ENCODE results near the gene KHDC4. TPM values are rescaled to one million over a fixed set of nuclear protein-coding genes. Genes with fewer than 3 reads are reported as not detected.

KHDC4 gene
- total and polyA plus RNA-seq, 2 of the 13 experiments (the other 11 are each of a cell fraction or from before 2014, with no cell fraction given) = 33.5 to 92.0 TPM

- TF ChIP-seq NONO (IDR thresholded peaks at IDR 0.05) (no peak), NONO (CRISPR knock-in tag; conservative IDR thresholded peaks at IDR 0.05) (peak; percentile 94), MED13 (CRISPR knock-in tag; IDR thresholded peaks at IDR 0.05) (no peak; the same call in 1 of the 2 replicates), ZNF724P (CRISPR knock-in tag; IDR thresholded peaks at IDR 0.05; ENCODE audit: borderline replicate concordance) (no peak), SP2 (CRISPR knock-in tag; IDR thresholded peaks at IDR 0.05) (peak; percentile 94), THYN1 (CRISPR knock-in tag; IDR thresholded peaks at IDR 0.05; ENCODE audit: borderline replicate concordance, low read depth) (no peak), TCF7 (IDR thresholded peaks at IDR 0.05; ENCODE audit: low read depth) (no peak), TERF1 (CRISPR knock-in tag; IDR thresholded peaks at IDR 0.05) (no peak), ZBED4 (CRISPR knock-in tag; IDR thresholded peaks at IDR 0.05; ENCODE audit: borderline replicate concordance) (0 out of 2 replicates have a peak, but pooled peaks have one; percentile 40), MIXL1 (CRISPR knock-in tag; IDR thresholded peaks at IDR 0.05) (no peak; the same call in none of the 2 replicates), SMAD1 (CRISPR knock-in tag; IDR thresholded peaks at IDR 0.05; ENCODE audit: borderline replicate concordance, low read depth) (peak; percentile 26; the same call in 1 of the 2 replicates), SALL1 (CRISPR knock-in tag; IDR thresholded peaks at IDR 0.05) (peak; percentile 60), ELF1 (CRISPR knock-in tag; IDR thresholded peaks at IDR 0.05) (peak; percentile 98), ZNF589 (CRISPR knock-in tag; conservative IDR thresholded peaks at IDR 0.05) (peak; percentile 82; the same call in 1 of the 2 replicates), ZNF777 (CRISPR knock-in tag; IDR thresholded peaks at IDR 0.05) (0 out of 2 replicates have a peak, but pooled peaks have one; percentile 28), PITX1 (CRISPR knock-in tag; IDR thresholded peaks at IDR 0.05) (peak; percentile 65; the same call in 1 of the 2 replicates), KLF16 (CRISPR knock-in tag; IDR thresholded peaks at IDR 0.05) (0 out of 4 replicates have a peak, but pooled peaks of 1 of the 2 experiments have one; percentile 48), SSRP1 (CRISPR knock-in tag; IDR thresholded peaks at IDR 0.05) (no peak), TBP (CRISPR knock-in tag; IDR thresholded peaks at IDR 0.05) (no peak), GATAD2A (CRISPR knock-in tag; IDR thresholded peaks at IDR 0.05) (peak; percentile 51; the same call in 1 of the 2 replicates), YY1 (IDR thresholded peaks at IDR 0.05; ENCODE audit: insufficient read depth, insufficient replicate concordance, low read depth, low read length) (peak; percentile 95), DDIT3 (CRISPR knock-in tag; IDR thresholded peaks at IDR 0.05) (no peak)
- TF ChIP-seq, protein P1, sequence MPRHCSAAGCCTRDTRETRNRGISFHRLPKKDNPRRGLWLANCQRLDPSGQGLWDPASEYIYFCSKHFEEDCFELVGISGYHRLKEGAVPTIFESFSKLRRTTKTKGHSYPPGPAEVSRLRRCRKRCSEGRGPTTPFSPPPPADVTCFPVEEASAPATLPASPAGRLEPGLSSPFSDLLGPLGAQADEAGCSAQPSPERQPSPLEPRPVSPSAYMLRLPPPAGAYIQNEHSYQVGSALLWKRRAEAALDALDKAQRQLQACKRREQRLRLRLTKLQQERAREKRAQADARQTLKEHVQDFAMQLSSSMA (CRISPR knock-in tag; IDR thresholded peaks at IDR 0.05) = 0 out of 2 replicates have a peak, but pooled peaks have one; percentile 68
Measured at GRCh38 chr1:155934097-155934935, at the start of gene KHDC4 (continued).
